HepG2 (cell line): ENCODE data around the gene TUBB3. TPM values are rescaled to one million over a fixed set of nuclear protein-coding genes. Genes with fewer than 3 reads are reported as not detected.
A peak's percentile ranks its signal among the peaks of the same experiment; 100 is the strongest.

ENCODE experiments used
- CREB1 ChIP-seq, 2 experiments: fragments of 450-650 bp in 1 of 2; IDR thresholded peaks; 2 replicates each; pipeline ENCODE4 v1.6.1; 2016 to 2017; ENCODE audit warnings: control low read depth in 1 of 2, mild to moderate bottlenecking in 1 of 2, missing compliant biosample characterization in 1 of 2, missing genetic modification characterization in 1 of 2
- GATA4 ChIP-seq: sonication (generic); IDR thresholded peaks from 2 replicates; pipeline ENCODE4 v1.6.1; 2016; ENCODE audit warnings: antibody characterized with exemption, low read depth, borderline replicate concordance
- GLI4 ChIP-seq: sonication (generic); formaldehyde crosslinking; IDR thresholded peaks from 2 replicates; pipeline ENCODE4 v1.5.1; 2020; ENCODE audit warnings: missing genetic modification reagents, mild to moderate bottlenecking, moderate library complexity, borderline replicate concordance
- HMG20B ChIP-seq: conservative IDR thresholded peaks from 2 replicates; pipeline ENCODE4 v1.6.1; 2016; ENCODE audit warnings: missing genetic modification reagents, missing compliant biosample characterization
- HNF1A ChIP-seq, 2 experiments: sonication (generic) in 1 of 2; formaldehyde crosslinking in 1 of 2; IDR thresholded peaks; 2 replicates each; pipeline versions ENCODE4 v1.4.0 to v1.6.1; 2016 to 2020; ENCODE audit warnings: borderline replicate concordance in 1 of 2, low read depth in 1 of 2, mild to moderate bottlenecking in 1 of 2, missing genetic modification reagents in 1 of 2
- HNRNPL ChIP-seq: fragments of 200-400 bp; formaldehyde crosslinking; IDR thresholded peaks from 2 replicates; pipeline ENCODE4 v1.6.1; 2017; ENCODE audit warnings: mild to moderate bottlenecking, low read depth, low read length
- IKZF4 ChIP-seq: sonication (generic); formaldehyde crosslinking; IDR thresholded peaks from 2 replicates; pipeline ENCODE4 v1.5.1; 2020; ENCODE audit warnings: borderline replicate concordance, mild to moderate bottlenecking, low read depth, missing genetic modification reagents; ENCODE audit errors: not compliant biosample characterization
- PTBP1 ChIP-seq: fragments of 200-400 bp; formaldehyde crosslinking; IDR thresholded peaks from 2 replicates; pipeline ENCODE4 v1.6.1; 2018; ENCODE audit warnings: low read length, low read depth; ENCODE audit not compliant: poor library complexity, severe bottlenecking
- RARA ChIP-seq: IDR thresholded peaks from 2 replicates; pipeline ENCODE4 v1.6.1; 2016; ENCODE audit warnings: missing genetic modification reagents, missing compliant biosample characterization
- SMARCE1 ChIP-seq: fragments of 450-650 bp; IDR thresholded peaks from 2 replicates; pipeline ENCODE4 v1.6.1; 2017; ENCODE audit warnings: borderline replicate concordance
- SP4 ChIP-seq: sonication (generic); formaldehyde crosslinking; IDR thresholded peaks from 2 replicates; pipeline ENCODE4 v1.8.1; 2023; ENCODE audit warnings: mild to moderate bottlenecking, missing genetic modification reagents
- SUZ12 ChIP-seq: fragments of 150-350 bp; IDR thresholded peaks from 2 replicates; pipeline ENCODE4 v1.6.1; 2014; ENCODE audit warnings: low read depth, low read length
- U2AF1 ChIP-seq: fragments of 200-400 bp; formaldehyde crosslinking; optimal IDR thresholded peaks from 2 replicates; pipeline ENCODE3; 2017; ENCODE audit warnings: mild to moderate bottlenecking, low read depth, low read length
- ZFP36L2 ChIP-seq: sonication (generic); formaldehyde crosslinking; IDR thresholded peaks from 2 replicates; pipeline ENCODE4 v1.4.0; 2020; ENCODE audit warnings: missing genetic modification reagents
- ZFX ChIP-seq: sonication (generic); formaldehyde crosslinking; IDR thresholded peaks from 2 replicates; pipeline ENCODE4 v1.4.0; 2020; ENCODE audit warnings: mild to moderate bottlenecking, low read depth, missing genetic modification reagents, moderate library complexity
- ZNF12 ChIP-seq: sonication (generic); formaldehyde crosslinking; IDR thresholded peaks from 2 replicates; pipeline ENCODE4 v1.5.0; 2020; ENCODE audit warnings: missing genetic modification reagents
- ZNF468 ChIP-seq: sonication (generic); formaldehyde crosslinking; IDR thresholded peaks from 2 replicates; pipeline ENCODE4 v1.8.0; 2022; ENCODE audit warnings: mild to moderate bottlenecking, moderate library complexity, missing genetic modification reagents
- ZNF570 ChIP-seq: sonication (generic); formaldehyde crosslinking; IDR thresholded peaks from 2 replicates; pipeline ENCODE4 v1.4.0; 2020; ENCODE audit warnings: mild to moderate bottlenecking, missing genetic modification reagents, borderline replicate concordance
- polyA plus RNA-seq, 8 experiments: library from polyadenylated mRNA; depleted of rRNA in 3 of 8; stranded (reverse) in 7 of 8; unstranded in 1 of 8; fragments of >200 nt; fragmentation: Illumina TruSeq in 4 of 8; extraction: Trizol in 4 of 8; gene quantifications; 2 replicates each; pipeline versions ENCODE4 v1.2.1 to v1.2.3, GENCODE V29; 2011 to 2016; ENCODE audit warnings: low read depth in 4 of 8, missing spikeins in 1 of 8, mixed read lengths in 1 of 8; ENCODE audit not compliant: insufficient read depth in 1 of 8
- total RNA-seq, 5 experiments: library from RNA; depleted of rRNA; stranded (reverse); fragments of >200 nt; fragmentation: Illumina TruSeq; extraction: Trizol; gene quantifications; 2 replicates each; pipeline ENCODE4 v1.2.3, GENCODE V29; 2016; ENCODE audit warnings: low read depth in 1 of 5
- TF ChIP-seq, protein P1 (sequence below), 2 experiments: sonication (generic) in 1 of 2; formaldehyde crosslinking in 1 of 2; IDR thresholded peaks; 2 replicates each; pipeline versions ENCODE4 v1.5.1 to v1.6.1; 2011 to 2020; ENCODE audit warnings: borderline replicate concordance in 1 of 2, low read depth in 1 of 2, low read length in 1 of 2, mild to moderate bottlenecking in 1 of 2, missing genetic modification reagents in 1 of 2, moderate library complexity in 1 of 2
- TF ChIP-seq, protein P2 (sequence below): sonication (generic); formaldehyde crosslinking; IDR thresholded peaks from 2 replicates; pipeline ENCODE4 v1.4.0; 2020; ENCODE audit warnings: missing genetic modification reagents, borderline replicate concordance

Gene TUBB3
- total and polyA plus RNA-seq, 2 of the 13 experiments (the other 11 are each of a cell fraction or from before 2014, with no cell fraction given), result 110 to 185 TPM

DNA sequence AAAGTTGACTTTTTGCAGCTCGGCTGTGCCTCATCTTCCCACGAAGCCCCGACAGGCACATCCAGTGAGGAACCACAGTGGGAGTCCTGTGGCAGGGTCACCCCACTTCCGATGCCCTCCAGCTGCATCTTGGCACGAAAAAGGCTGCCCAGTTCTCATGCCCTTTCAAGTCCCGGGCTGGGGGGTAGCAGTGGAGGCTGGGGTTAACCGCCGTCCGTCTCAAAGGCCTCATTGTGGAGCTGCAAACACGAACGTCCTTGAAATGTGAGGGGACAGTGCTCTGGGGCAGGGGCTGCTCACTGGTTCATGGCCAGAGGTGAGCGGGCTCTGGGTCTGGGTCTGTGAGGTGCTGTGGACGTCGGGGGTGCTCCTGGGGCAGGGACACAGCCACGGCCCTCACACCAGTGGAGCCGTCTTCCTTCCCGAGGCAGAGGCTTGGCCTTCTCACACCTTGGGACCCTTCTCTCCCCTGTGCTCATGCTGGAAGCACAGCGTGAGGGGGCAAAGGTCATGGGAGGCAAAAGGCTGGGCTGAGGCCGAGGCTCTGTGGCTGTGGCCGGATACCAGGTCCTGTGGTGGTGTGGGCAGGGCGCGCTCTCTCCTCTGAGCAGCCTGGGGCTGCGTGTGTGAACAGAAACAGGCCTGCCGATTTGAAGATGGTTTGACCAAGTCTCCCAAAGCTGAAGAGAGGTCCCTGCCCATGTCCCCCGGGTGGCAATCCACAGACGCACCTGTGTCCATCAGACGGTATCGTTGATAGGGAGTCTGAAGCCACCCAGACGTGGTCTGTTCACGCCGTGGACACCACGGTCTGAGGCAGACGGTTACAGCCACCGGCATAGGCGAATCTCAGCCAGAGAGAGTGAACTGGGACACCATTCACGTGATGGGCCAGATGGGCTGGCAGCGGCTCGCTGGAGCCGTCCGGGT lies 7.6 kb upstream of the TUBB3 start (continued):
- TF ChIP-seq RARA (CRISPR knock-in tag), result peak; percentile 68
- no peak; the same call in 1 of the 2 replicates for TF ChIP-seq HMG20B (CRISPR knock-in tag)
- TF ChIP-seq IKZF4 (CRISPR knock-in tag), result peak; percentile 97
- no peak; the same call in 1 of the 2 replicates for TF ChIP-seq SP4
- 0 out of 2 replicates have a peak, but pooled peaks have one; percentile 66 for TF ChIP-seq ZNF570 (CRISPR knock-in tag)
- no peak; the same call in 1 of the 2 replicates for TF ChIP-seq ZNF468 (CRISPR knock-in tag)
- TF ChIP-seq SMARCE1, result no peak
- no peak for TF ChIP-seq ZFP36L2 (CRISPR knock-in tag)
- TF ChIP-seq, protein P1, sequence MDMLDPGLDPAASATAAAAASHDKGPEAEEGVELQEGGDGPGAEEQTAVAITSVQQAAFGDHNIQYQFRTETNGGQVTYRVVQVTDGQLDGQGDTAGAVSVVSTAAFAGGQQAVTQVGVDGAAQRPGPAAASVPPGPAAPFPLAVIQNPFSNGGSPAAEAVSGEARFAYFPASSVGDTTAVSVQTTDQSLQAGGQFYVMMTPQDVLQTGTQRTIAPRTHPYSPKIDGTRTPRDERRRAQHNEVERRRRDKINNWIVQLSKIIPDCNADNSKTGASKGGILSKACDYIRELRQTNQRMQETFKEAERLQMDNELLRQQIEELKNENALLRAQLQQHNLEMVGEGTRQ (IDR thresholded peaks at IDR 0.05; ENCODE audit: low read depth, low read length), result no peak
- TF ChIP-seq, protein P1 (CRISPR knock-in tag; IDR thresholded peaks at IDR 0.05; ENCODE audit: borderline replicate concordance), result 0 out of 2 replicates have a peak, but pooled peaks have one; percentile 37
- TF ChIP-seq, protein P2, sequence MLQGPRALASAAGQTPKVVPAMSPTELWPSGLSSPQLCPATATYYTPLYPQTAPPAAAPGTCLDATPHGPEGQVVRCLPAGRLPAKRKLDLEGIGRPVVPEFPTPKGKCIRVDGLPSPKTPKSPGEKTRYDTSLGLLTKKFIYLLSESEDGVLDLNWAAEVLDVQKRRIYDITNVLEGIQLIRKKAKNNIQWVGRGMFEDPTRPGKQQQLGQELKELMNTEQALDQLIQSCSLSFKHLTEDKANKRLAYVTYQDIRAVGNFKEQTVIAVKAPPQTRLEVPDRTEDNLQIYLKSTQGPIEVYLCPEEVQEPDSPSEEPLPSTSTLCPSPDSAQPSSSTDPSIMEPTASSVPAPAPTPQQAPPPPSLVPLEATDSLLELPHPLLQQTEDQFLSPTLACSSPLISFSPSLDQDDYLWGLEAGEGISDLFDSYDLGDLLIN (CRISPR knock-in tag), result peak; percentile 78; the same call in 1 of the 2 replicates
- TF ChIP-seq ZNF12, result no peak
- peak; percentile 96 for TF ChIP-seq ZFX (CRISPR knock-in tag)
- TF ChIP-seq SUZ12, result no peak
- TF ChIP-seq GLI4 (CRISPR knock-in tag), result peak; percentile 98
- TF ChIP-seq HNRNPL, result peak; percentile 100
- no peak for TF ChIP-seq GATA4
- TF ChIP-seq PTBP1, result peak; percentile 42
- TF ChIP-seq U2AF1, result peak; percentile 70
- no peak for TF ChIP-seq HNF1A (IDR thresholded peaks at IDR 0.05; ENCODE audit: low read depth)
- TF ChIP-seq HNF1A (CRISPR knock-in tag; IDR thresholded peaks at IDR 0.05; ENCODE audit: borderline replicate concordance), result peak; percentile 84
- no peak for TF ChIP-seq CREB1 (IDR thresholded peaks at IDR 0.05)
- no peak for TF ChIP-seq CREB1 (CRISPR knock-in tag; IDR thresholded peaks at IDR 0.05)
